Stimulated activated CD8-positive, alpha-beta memory T cell treated with anti-CD3 and anti-CD28 coated beads, Interleukin-7, amount 100 ng/mL, for 48 hours (primary cell): Measurements from ENCODE around the gene SLC5A10.
"Not testable (repeated sequence)": the region's sequence is repeated elsewhere in the genome, so short reads cannot be mapped to it uniquely, and the experiment has no call there.

Experiments
- DNase-seq, 2 donors: peaks; one replicate each; pipeline ENCODE4 v3.0.0-alpha.2; 2020; ENCODE audit warnings: low read depth in 1 of 2; ENCODE audit errors: extremely low read depth in 1 of 2

The SLC5A10 gene

GRCh38 chr17:18946536-18946935, 5.4 kb upstream of the SLC5A10 start:
- DNase-seq: no peak

GRCh38 chr17:18947866-18948265, 4.1 kb upstream of the SLC5A10 start:
- no peak for DNase-seq

- DNase-seq: no peak
These were observed 3.4 kb upstream of the SLC5A10 start for GRCh38 chr17:18948476-18949006.

- no peak for DNase-seq
These were observed 2.4 kb upstream of the SLC5A10 start for GRCh38 chr17:18949566-18949965.

- DNase-seq: no peak
These were observed 1.6 kb upstream of the SLC5A10 start for GRCh38 chr17:18950346-18950745.

GRCh38 chr17:18950944-18951905, 740 bp upstream of the SLC5A10 start:
- no peak for DNase-seq

- no peak for DNase-seq
These were observed 1.3 kb downstream of the SLC5A10 start for GRCh38 chr17:18953231-18953728.

- no peak for DNase-seq
These were observed 2.4 kb downstream of the SLC5A10 start for GRCh38 chr17:18954321-18954720.

- DNase-seq: no peak
These were observed 3.0 kb downstream of the SLC5A10 start for GRCh38 chr17:18955009-18955408.

- not testable (repeated sequence) for DNase-seq
These were observed 4.1 kb downstream of the SLC5A10 start for GRCh38 chr17:18956021-18956420.

GRCh38 chr17:18956581-18956980, 4.6 kb downstream of the SLC5A10 start:
- no peak for DNase-seq

- DNase-seq: no peak
These were observed 5.9 kb downstream of the SLC5A10 start for GRCh38 chr17:18957831-18958230.

GRCh38 chr17:18958611-18959010, 6.6 kb downstream of the SLC5A10 start:
- no peak for DNase-seq

- no peak for DNase-seq
These were observed 7.3 kb downstream of the SLC5A10 start for GRCh38 chr17:18959071-18959844.

GRCh38 chr17:18959845-18960240, 7.9 kb downstream of the SLC5A10 start:
- no peak for DNase-seq

GRCh38 chr17:18960241-18960665, 8.3 kb downstream of the SLC5A10 start:
- DNase-seq: no peak

- DNase-seq: peak; percentile 48 to 71
These were observed 9.0 kb downstream of the SLC5A10 start for GRCh38 chr17:18960803-18961511.

- DNase-seq: peak in 1 of 2 donors; percentile 29
These were observed 9.9 kb downstream of the SLC5A10 start for GRCh38 chr17:18961634-18962493.

- DNase-seq: no peak
These were observed 10.5 kb downstream of the SLC5A10 start for GRCh38 chr17:18962494-18962815.
